HG02763 (cell line): Measurements from ENCODE around the gene LCE6A.

Experiments
- ATAC-seq: cut with Tn5 transposase; IDR thresholded peaks from one replicate; pipeline ENCODE4 v1.9.1; 2021; ENCODE audit warnings: mild to moderate bottlenecking, moderate library complexity; ENCODE audit not compliant: unreplicated experiment

The LCE6A gene

GRCh38 chr1:152842556-152842955, at the start of gene LCE6A:
LCE6A (plus strand) TSS chr1:152842856; CDS start chr1:152843521, 665 bp downstream.
- no peak for ATAC-seq

DNA sequence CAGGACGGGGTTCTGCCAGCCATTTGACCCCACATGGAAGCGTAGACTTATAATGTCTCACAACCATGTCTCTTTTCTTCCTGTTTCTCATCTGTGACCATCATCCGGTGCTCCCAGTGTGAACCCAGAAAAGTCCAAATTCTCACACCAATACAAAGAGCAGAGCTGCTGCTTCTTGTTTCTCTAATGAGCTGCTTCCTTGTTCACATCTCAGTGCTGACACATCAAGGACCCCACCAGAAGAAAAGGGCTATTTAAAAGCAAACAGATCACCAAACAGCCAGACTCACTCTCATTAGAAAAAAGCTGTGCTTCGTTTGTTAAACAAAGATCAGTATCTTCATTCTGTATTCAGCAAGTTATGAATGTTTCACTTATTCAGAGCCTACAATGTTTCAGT, 47.0 kb upstream of the LCE6A start:
- ATAC-seq, result no peak

- ATAC-seq, result no peak
Measured at GRCh38 chr1:152796421-152796820, 46.2 kb upstream of the LCE6A start, which contains the start of gene LCE1D. LCE1D (plus strand) TSS chr1:152796721; CDS start chr1:152797795, 1,074 bp downstream.

DNA sequence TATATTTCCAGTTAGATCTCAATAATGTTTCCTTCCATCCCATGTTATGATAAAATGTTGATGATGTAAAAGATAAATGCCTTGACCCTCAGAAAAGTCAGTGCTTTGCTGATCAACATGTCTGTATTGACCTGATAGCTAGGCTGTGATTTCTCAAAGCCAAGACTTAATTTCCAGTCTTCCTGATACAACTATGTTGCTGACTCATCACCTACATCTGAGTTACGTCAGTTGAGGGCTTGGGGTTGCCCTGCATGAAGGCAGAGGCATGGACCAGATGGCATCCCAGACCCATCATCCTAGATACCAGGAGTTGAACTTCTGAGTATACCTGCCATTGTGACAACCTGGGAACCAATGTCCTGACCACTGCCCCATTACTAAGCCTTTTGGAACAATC, 41.3 kb upstream of the LCE6A start:
- ATAC-seq, result no peak

DNA sequence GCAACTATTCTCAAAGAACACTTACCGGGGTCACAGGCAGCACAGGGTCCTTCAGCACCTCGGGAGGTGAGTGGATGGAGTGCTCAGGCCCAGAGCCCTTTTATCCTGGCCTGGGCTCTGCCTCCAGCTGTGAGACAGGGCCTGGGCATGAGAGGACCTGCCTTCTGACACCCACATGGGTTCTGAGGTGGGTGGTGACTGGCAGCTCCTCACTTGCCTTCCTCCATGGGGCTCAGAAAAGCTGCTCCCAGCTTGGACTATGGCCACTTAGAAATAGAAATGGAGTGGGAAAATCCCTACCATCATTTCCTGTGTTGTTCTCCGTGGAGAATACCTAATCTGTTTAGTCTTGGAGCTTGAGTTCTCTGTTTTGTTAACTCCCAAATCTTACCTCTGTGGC, 36.1 kb upstream of the LCE6A start, which contains the start of gene LCE1C:
TSS of gene LCE1C (minus strand) at position 76 of the 400 bp plus-strand sequence. CDS start 1,173 bp downstream, outside the sequence.
- no peak for ATAC-seq

DNA sequence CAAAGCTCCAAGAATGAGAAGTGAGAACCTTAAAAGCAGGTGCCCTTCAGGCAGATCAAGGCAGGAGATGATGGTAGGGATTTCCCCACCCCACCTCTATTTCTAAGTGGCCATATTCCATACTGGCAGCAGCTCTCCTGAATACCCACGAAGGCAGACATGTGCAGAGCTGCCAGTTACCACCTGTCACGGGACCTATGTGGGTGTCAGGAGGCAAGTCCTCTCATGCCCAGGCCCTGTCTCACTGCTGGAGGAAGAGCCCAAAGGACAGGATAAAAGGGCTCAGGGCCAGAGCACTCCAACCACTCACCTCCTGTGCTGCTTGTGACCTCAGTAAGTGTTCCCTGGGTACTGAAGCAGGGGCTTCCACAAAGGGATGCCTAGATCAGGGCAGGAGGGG, 31.6 kb upstream of the LCE6A start:
- no peak for ATAC-seq

DNA sequence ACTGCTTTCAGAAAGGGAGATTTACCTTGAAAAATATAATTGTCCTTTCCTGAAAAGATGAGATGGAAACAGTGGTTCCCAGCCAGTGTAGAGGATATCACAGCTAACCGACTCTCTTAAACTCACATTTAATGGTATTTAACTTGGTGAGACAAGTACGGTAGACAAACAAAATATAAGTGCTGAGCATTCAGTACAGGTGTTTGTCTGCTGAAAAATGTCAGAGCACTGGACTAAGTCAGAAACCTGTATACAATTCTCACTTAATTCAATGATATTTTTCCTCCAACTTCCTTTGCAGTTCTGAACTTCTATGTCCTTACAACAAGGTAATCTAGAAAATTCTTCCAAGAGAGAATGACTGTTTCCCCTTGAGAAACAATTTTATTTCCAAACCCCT, 31.0 kb upstream of the LCE6A start, which contains the start of gene LCE1B:
TSS of gene LCE1B (plus strand) at position 301 of the 400 bp plus-strand sequence. CDS start 476 bp downstream, outside the sequence.
- ATAC-seq, result no peak

GRCh38 chr1:152817309-152817708, 25.3 kb upstream of the LCE6A start:
- ATAC-seq, result no peak

- ATAC-seq, result no peak
Measured at GRCh38 chr1:152823294-152823693, 19.4 kb upstream of the LCE6A start.

GRCh38 chr1:152824964-152825363, 17.7 kb upstream of the LCE6A start:
- no peak for ATAC-seq

DNA sequence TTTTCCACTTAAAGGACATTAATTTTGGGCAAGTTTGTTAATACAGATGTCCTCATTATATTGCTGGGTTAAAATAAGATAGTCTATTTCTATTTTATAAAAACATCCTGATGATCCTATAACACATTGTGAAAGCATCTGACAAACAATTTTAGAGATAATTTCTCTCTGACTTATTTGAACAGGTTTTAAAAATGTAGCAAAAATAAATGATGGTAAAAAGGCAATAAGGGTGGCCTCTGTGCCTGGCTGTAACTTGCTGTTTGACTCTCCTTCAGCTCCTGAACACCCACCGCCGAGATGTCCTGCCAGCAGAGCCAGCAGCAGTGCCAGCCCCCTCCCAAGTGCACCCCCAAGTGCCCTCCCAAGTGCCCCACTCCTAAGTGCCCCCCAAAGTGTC, 15.5 kb upstream of the LCE6A start, which contains the start of gene LCE1A:
TSS of gene LCE1A (plus strand) at position 301 of the 400 bp plus-strand sequence. CDS start at position 301, 0 bp downstream.
- no peak for ATAC-seq

DNA sequence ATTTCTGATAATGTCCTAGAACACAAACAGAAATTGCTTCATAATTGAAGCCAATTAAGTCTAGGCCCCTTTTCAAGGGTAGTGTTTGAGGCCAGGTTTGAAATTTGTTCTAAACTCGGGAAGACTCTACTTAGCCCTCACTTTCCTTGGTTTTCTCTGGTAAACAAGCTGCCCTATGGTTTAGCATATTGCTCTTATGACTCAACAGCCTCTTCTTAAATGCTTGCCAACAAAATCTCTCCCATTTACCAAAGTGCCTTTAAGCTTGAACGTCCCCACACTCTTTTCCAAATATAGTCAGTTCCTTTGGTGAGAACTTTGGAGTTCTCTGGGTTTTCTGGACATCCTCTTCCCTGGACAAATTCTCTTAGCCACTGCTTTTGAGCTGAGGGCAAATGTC, 5.8 kb upstream of the LCE6A start:
- ATAC-seq, result no peak

DNA sequence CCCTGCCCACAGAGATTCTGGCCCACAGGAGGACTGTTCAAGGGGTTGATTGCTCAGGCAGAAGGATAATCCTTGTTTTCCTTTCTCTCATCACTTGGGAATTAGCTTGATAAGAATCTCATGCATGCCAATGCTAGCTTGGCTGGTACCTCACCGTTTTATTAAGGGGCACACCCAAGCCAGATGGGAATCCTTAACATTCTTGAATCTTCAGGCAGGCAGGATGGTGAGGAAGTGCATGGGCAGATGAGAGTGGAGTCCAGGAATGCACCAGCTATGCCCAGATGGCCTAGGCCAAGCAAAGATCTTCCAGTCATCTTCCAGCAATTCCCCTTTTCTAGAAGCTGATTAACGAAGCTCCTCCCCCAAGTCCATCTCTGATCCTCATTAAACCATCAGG, 13.0 kb downstream of the LCE6A start:
- no peak for ATAC-seq

DNA sequence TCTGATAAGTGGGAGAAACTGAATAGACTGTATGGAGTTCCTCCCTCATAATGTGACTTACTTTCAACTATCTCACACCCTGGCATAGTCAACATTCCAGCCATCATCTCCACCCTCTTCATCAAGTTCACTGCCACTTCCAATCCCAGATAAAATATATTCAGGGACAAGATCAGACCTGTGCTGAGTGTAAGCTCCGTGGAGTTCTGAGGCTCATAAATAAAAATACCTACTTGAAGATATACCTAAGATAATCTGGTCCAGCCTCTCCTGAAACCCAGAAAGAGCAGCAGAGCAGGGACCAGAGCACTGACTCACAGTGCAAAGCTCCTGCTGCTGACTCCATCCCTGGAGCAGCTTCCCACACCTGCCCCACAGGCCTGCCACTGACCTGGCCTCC, 15.4 kb downstream of the LCE6A start:
- ATAC-seq, result no peak

DNA sequence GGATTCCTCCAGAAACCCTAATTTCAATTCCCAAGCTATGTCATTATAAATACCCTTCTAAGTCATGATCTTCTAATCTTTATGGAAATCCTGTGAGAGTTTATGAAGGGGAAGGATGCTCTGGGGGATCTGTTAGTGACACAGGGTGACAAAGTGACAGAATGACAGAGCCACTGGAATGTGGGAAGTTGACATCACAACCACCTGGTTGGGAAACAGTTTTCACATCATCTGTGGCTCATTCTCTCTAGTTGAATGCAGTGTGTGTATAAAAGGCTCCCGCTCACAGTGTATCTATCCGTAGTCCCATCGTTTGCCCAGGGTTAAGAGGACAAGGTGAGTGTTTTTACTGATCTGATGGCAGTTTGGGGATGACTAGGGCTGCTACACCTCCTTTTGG, 17.0 kb downstream of the LCE6A start, which contains the start of gene LCE7A:
TSS of gene LCE7A (plus strand) at position 301 of the 400 bp plus-strand sequence. CDS start 702 bp downstream, outside the sequence.
- ATAC-seq, result no peak

DNA sequence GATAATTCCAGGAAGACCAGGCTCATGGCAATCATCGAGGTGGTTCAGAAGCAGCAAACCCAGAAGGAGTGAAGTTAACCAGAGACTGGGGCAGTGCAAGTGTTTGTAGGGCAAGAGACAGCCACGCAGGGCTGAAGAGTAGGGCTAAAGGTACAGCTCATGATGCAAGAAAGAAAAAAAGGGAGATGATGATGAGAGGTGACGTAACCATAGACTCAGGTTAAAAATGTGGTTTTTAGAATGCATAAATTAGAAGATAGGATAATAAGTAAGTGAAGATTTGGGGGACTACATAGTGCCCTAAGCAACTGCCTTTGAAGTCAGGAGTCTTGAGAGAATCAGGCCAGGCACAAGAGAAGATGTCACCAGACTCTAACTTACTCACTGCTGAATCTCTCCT, 17.5 kb downstream of the LCE6A start:
- ATAC-seq, result no peak

DNA sequence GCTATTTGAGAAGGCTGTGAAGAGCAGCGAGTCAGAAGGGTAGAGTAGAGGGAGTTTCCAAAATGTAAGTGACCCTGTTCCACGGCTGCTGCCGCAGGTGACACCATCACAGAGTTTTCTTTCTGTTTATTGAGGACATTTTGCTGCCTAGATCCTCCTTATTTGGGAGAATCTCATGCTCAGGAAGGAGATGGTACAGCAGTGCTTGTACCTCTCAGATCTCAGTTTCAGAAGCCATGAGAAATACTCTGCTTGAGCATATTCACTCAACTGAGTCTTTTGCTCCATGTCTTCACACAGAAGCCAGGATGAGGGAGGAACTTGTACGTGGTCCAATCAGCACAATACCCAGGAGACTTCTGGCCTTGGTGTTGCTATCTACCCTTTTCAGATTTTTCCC, 18.7 kb downstream of the LCE6A start:
- no peak for ATAC-seq

- ATAC-seq, result no peak
Measured at GRCh38 chr1:152864443-152864842, 21.8 kb downstream of the LCE6A start.

GRCh38 chr1:152866321-152866720, 23.7 kb downstream of the LCE6A start:
- ATAC-seq, result no peak

- no peak for ATAC-seq
Measured at GRCh38 chr1:152869808-152870419, 27.3 kb downstream of the LCE6A start.

DNA sequence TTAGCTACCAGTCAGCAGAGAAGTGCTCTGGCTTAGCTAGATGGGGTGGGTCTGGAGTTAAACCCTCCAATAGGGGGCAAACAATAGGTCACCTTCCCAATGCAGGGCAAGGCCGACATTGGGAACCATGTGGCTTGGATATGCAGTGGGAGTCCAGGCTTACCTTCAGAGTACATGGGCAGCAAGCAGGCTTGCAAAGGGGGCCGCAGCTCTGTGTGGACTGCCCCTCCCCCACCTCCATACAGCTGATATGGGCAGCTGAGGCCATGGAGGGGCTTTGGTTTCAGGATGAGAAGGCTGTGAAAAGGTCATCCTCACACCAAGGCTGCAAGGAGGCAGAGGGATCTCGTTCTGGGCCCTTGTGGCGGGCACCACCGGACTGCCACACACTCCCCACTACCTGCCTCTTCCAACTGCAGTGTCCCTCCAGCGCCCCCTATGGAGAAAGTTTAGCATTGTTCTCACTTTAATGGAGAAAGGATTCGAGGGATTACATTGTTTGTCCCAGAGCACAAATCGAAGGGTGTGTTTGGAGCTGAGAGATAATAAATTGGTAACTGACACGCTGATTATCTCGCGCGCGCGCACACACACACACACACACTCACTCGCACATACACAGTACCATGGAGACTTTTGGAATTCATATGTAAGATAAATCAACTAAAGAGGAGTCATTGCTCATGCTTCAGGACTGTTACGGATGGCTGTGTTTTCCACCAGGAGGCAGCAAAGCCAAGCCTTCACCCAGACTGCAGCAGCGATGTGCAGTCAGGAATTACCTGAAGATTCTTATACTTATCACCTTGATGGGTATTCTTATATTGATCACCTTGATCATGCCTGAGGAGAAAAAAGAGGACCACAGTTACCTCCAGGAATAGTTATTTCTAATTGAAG, 28.4 kb downstream of the LCE6A start:
- ATAC-seq, result no peak

- ATAC-seq, result no peak
Measured at GRCh38 chr1:152871731-152872126, 29.1 kb downstream of the LCE6A start.
